Adrenal gland (tissue), 12 donors: ENCODE data around the gene PEX10. TPM values are rescaled to one million over a fixed set of nuclear protein-coding genes. Genes with fewer than 3 reads are reported as not detected.

Experiments
- DNase-seq, 7 donors: peaks; one replicate each; pipeline ENCODE4 v3.0.0-alpha.2; 2019 to 2020
- H3K27ac ChIP-seq, 5 donors: fragments of 200-600 bp; sonication (generic) in 4 of 5; 1 replicate in 3 of 5; 2 replicates in 2 of 5; pipeline versions ENCODE4 v1.5.1 to v1.8.0; 2016 to 2020; ENCODE audit warnings: mild to moderate bottlenecking in 1 of 5
- H3K27me3 ChIP-seq: fragments of 200-600 bp; 2 replicates; pipeline ENCODE4 v1.8.0; 2021
- H3K36me3 ChIP-seq, 2 donors: fragments of 200-600 bp; replicated peaks in 1 of 2; 1 replicate in 1 of 2; 2 replicates in 1 of 2; pipeline versions ENCODE4 v1.5.1 to v1.8.0; 2018 to 2022
- H3K4me1 ChIP-seq, 2 donors: fragments of 200-600 bp; replicated peaks in 1 of 2; 1 replicate in 1 of 2; 2 replicates in 1 of 2; pipeline versions ENCODE4 v1.5.1 to v1.8.0; 2018 to 2021
- H3K4me3 ChIP-seq, 4 donors: fragments of 200-600 bp; sonication (generic) in 3 of 4; one replicate each; pipeline ENCODE4 v1.5.1; 2016 to 2018
- H3K9me3 ChIP-seq, 3 donors: fragments of 200-600 bp; sonication (generic) in 1 of 3; replicated peaks in 1 of 3; 1 replicate in 2 of 3; 2 replicates in 1 of 3; pipeline versions ENCODE4 v1.5.1 to v1.8.0; 2016 to 2021
- CTCF ChIP-seq, 6 experiments: fragments of 450-650 bp in 4 of 6; fragments of 200-600 bp in 2 of 6; sonication (generic) in 1 of 6; IDR thresholded peaks; 1 replicate in 5 of 6; 2 replicates in 1 of 6; pipeline versions ENCODE4 v1.5.1 to v1.8.0; 2016 to 2021; ENCODE audit warnings: antibody characterized with exemption in 6 of 6, mild to moderate bottlenecking in 2 of 6, moderate library complexity in 1 of 6
- POLR2A ChIP-seq, 2 donors: fragments of 450-650 bp; IDR thresholded peaks; one replicate each; pipeline ENCODE4 v1.6.1; 2017; ENCODE audit warnings: antibody characterized with exemption in 2 of 2, mild to moderate bottlenecking in 2 of 2, moderate library complexity in 1 of 2
- WGBS, 4 donors: extraction: QIAGEN DNeasy Blood & Tissue Kit in 2 of 4; methylation state at CpG; one replicate each; pipeline versions ENCODE4 v1.1.5 to v1.1.7; 2013 to 2017; 5-methylcytosine and 5-hydroxymethylcytosine counted together
- intact Hi-C, 2 donors: fragments of 100-400 bp; cut with DNase I; formaldehyde crosslinking; loops; one replicate each; pipeline versions ENCODE4 v1.14.1 to v1.15.0; 2022 to 2023
- polyA plus RNA-seq, 3 donors: library from polyadenylated mRNA; stranded (reverse); fragments of 200-250 nt in 2 of 3; fragments of 350-450 nt in 1 of 3; fragmentation: Illumina TruSeq in 1 of 3; extraction: RNeasy Lipid Tissue Mini Kit (QIAGEN cat#74804) in 1 of 3; gene quantifications; one replicate each; pipeline ENCODE4 v1.2.3, GENCODE V29; 2013 to 2014
- total RNA-seq, 9 donors: library from RNA; depleted of rRNA in 4 of 9; stranded (reverse); fragments of >200 nt in 4 of 9; fragments of 120-200 nt in 1 of 9; fragmentation: NEBNext Ultra II Directional in 1 of 9; extraction: Animal tissue kit (Norgen Biotek cat#: 25700) in 1 of 9; gene quantifications; one replicate each; pipeline versions ENCODE4 v1.1.0 to v1.2.4, GENCODE V29; 2013 to 2023
- donor health status: healthy with polysubstance abuse.
- donor health status: Bipolar disorder and iron deficiency.
- donor health status: DM: yes; HTN: yes; CAD: no.
- donor health status: DM: no; HTN: no; CAD: no.
- donor health status: DM: no; HTN: no; CAD: no.
- donor health status: DM: yes; HTN: yes; CAD: no.

Gene PEX10
- total and polyA plus RNA-seq, 12 donors: 25.3 to 81.5 (median 44.7) TPM

GRCh38 chr1:2449636-2450454, 37.5 kb upstream of the PEX10 start:
- Histone ChIP-seq H3K27me3 (peaks cover 25% of the 10 kb centered on the region), H3K4me3 (no peak overlapping the region), H3K36me3 (no peaks in the 10 kb centered on the region), H3K9me3 (no peaks in the 10 kb centered on the region), H3K27ac (no peak overlapping the region), H3K4me1 (no peaks in the 10 kb centered on the region)
- TF ChIP-seq CTCF (IDR thresholded peaks at IDR 0.05) (no peak), POLR2A (IDR thresholded peaks at IDR 0.05) (no peak)
- DNase-seq: peak in 5 of 7 donors; percentile 50 to 78 (median 66)
- intact Hi-C loops: no loop called here
- WGBS, 4 donors: 67 to 78% (median 69%) methylated on average over 17 to 23 of the region's 23 CpGs

GRCh38 chr1:2448098-2448445, 35.7 kb upstream of the PEX10 start:
- WGBS, 4 donors: 59 to 87% (median 76%) methylated on average over 16 to 18 of the region's 18 CpGs
- Histone ChIP-seq H3K9me3 (no peaks in the 10 kb centered on the region), H3K4me1 (no peaks in the 10 kb centered on the region), H3K27me3 (peaks cover 27% of the 10 kb centered on the region), H3K4me3 (no peak overlapping the region), H3K36me3 (no peaks in the 10 kb centered on the region), H3K27ac (no peak overlapping the region)
- intact Hi-C loops: no loop called here
- TF ChIP-seq CTCF (IDR thresholded peaks at IDR 0.05): no peak
- no peak for TF ChIP-seq POLR2A (IDR thresholded peaks at IDR 0.05)
- DNase-seq: no peak

GRCh38 chr1:2447276-2448097, 35.1 kb upstream of the PEX10 start:
- intact Hi-C loops: no loop called here
- Histone ChIP-seq H3K9me3 (no peaks in the 10 kb centered on the region), H3K4me1 (no peaks in the 10 kb centered on the region), H3K27ac (no peak overlapping the region), H3K36me3 (no peaks in the 10 kb centered on the region), H3K27me3 (peaks cover 29% of the 10 kb centered on the region), H3K4me3 (no peak overlapping the region)
- no peak for DNase-seq
- 63 to 78% (median 73%) methylated on average over 11 to 23 of the region's 23 CpGs for WGBS, 4 donors
- no peak for TF ChIP-seq CTCF (IDR thresholded peaks at IDR 0.05)
- TF ChIP-seq POLR2A (IDR thresholded peaks at IDR 0.05): no peak

GRCh38 chr1:2446861-2447260, 34.5 kb upstream of the PEX10 start:
- WGBS, 4 donors: 38 to 59% (median 46%) methylated on average over 4 to 9 of the region's 9 CpGs
- no peaks in the 10 kb centered on the region for H3K4me1 ChIP-seq
- no peak overlapping the region for H3K4me3 ChIP-seq
- H3K36me3 ChIP-seq: no peaks in the 10 kb centered on the region
- DNase-seq: no peak
- H3K9me3 ChIP-seq: no peaks in the 10 kb centered on the region
- no peak for TF ChIP-seq POLR2A (IDR thresholded peaks at IDR 0.05)
- no peak for TF ChIP-seq CTCF (IDR thresholded peaks at IDR 0.05)
- no peak overlapping the region for H3K27ac ChIP-seq
- intact Hi-C loops: no loop called here
- peaks cover 33% of the 10 kb centered on the region for H3K27me3 ChIP-seq
